ENCODE data around the gene NDUFS4. TPM values are rescaled to one million over a fixed set of nuclear protein-coding genes. Genes with fewer than 3 reads are reported as not detected.
"Not testable (repeated sequence)": the region's sequence is repeated elsewhere in the genome, so short reads cannot be mapped to it uniquely, and the experiment has no call there.

Gene NDUFS4
- total RNA-seq, 1 donor from 2014 or later = 129 TPM

DNA sequence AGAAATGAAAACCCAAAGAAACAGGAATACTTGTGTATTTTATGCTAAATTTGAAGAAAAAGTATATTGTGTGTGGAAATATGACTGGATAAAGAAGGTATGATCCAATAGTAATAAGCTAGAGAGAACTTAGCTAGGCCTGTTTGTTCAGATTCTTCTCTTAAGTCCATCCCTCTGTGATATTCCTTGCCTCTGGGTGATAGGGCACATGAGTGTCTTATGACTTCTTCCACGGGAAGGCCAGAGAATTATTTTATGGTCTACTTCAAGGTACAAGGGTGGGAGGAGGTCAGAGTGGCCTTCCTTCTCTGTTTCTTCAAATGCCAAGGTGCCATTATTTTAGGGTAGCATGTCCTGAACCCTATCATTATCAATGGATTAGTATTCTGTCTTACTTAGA, 113.7 kb downstream of the NDUFS4 start:
- H3K4me3 ChIP-seq (ENCODE audit: low read depth, low read length) = no peak overlapping the region
- no peak for DNase-seq (ENCODE audit: low read depth)
- TF ChIP-seq, protein P1, sequence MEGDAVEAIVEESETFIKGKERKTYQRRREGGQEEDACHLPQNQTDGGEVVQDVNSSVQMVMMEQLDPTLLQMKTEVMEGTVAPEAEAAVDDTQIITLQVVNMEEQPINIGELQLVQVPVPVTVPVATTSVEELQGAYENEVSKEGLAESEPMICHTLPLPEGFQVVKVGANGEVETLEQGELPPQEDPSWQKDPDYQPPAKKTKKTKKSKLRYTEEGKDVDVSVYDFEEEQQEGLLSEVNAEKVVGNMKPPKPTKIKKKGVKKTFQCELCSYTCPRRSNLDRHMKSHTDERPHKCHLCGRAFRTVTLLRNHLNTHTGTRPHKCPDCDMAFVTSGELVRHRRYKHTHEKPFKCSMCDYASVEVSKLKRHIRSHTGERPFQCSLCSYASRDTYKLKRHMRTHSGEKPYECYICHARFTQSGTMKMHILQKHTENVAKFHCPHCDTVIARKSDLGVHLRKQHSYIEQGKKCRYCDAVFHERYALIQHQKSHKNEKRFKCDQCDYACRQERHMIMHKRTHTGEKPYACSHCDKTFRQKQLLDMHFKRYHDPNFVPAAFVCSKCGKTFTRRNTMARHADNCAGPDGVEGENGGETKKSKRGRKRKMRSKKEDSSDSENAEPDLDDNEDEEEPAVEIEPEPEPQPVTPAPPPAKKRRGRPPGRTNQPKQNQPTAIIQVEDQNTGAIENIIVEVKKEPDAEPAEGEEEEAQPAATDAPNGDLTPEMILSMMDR (conservative IDR thresholded peaks at IDR 0.05; ENCODE audit: low read depth, low read length) = no peak

DNA sequence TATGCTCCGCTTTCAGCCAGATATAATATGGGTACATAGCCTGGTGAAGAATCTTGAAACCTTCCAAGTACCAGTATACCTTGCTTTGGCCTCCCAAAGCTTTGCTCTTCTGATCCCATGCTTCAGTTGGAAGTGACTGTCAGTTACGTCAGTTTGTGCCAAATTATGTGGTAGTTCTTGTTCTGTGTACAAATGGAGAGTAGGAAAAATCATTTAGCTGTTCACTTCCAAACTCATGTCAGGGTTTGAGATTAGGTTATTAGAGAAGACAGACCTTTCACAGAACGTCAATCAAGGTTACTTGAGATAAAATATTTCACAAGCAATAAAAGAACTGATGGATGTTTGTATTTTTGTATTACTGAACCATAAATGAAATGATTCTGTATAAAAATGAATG, 117.2 kb downstream of the NDUFS4 start:
- no peak for DNase-seq (ENCODE audit: low read depth)
- TF ChIP-seq, protein P1 (conservative IDR thresholded peaks at IDR 0.05; ENCODE audit: low read depth, low read length) = no peak
- no peak overlapping the region for H3K4me3 ChIP-seq (ENCODE audit: low read depth, low read length)

DNA sequence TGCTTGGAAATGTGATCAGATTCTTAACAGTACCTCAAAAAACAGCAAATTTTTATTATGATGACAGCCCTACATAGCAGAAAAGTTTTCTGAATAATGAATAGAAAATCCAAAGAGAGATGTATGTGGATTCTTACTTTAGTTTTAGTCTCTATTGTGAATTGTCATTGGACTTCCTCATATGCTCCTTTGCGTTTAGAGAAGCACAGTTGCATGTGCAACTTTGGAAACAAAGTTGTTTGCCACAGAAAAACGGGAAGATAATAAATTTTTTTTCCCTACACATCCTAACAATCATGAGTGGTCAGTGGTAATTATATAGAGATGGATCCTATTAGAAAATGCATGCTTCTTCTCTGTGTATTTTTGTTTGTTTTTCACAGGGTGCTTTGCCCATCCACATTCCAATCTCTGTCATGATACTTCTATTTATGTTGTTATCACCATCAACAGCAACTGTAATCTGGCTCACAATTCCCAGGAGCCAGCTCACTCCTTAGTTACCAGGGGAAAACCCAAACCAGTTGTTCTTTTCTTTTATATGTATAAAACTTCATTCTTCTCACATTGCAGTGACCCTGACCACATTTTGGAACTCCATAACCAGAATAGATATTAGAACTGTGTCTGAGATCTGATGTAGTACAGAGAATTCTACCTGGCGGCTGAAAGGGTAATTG, 118.7 kb downstream of the NDUFS4 start:
- TF ChIP-seq, protein P1 (conservative IDR thresholded peaks at IDR 0.05; ENCODE audit: low read depth, low read length) = no peak
- H3K4me3 ChIP-seq (ENCODE audit: low read depth, low read length) = no peak overlapping the region
- DNase-seq (ENCODE audit: low read depth) = no peak

DNA sequence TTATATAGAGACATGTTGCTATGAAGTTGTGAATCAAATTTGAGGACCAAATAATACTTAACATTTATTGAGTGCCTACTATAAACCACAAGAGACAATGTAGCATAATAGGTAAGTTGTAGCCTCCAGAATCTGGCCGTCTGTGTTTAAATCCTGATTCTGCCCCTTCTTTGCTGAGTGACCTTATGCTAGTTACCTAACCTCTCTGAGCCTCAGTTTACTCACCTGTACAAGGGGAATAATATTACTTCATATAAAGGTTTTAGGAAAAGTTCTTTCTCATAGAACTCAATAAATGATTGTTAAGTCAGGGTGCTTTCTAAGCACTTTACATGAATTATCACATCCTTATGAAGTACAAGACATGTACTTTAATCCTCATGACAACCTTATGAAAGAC, 120.6 kb downstream of the NDUFS4 start:
- no peak for DNase-seq (ENCODE audit: low read depth)
- H3K4me3 ChIP-seq (ENCODE audit: low read depth, low read length) = no peak overlapping the region
- TF ChIP-seq, protein P1 (conservative IDR thresholded peaks at IDR 0.05; ENCODE audit: low read depth, low read length) = no peak

DNA sequence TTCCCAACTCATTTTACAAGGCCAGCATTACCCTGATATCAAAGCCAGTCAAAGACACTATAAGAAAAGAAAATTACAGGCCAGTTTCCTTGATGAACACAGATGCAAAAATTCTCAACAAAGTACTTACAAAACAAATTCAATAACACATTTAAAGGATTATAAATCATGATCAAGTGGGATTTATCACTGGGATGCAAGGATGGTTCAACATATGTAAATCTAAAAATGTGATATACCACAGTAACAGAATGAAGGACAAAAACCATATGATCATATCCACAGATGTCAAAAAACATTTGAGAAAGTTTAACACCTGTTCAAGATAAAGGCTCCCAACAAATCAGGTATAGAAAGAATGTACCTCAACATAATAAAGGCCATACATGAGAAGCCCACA, 130.6 kb downstream of the NDUFS4 start:
- TF ChIP-seq, protein P1 (conservative IDR thresholded peaks at IDR 0.05; ENCODE audit: low read depth, low read length) = no peak
- H3K4me3 ChIP-seq (ENCODE audit: low read depth, low read length) = no peak overlapping the region
- DNase-seq (ENCODE audit: low read depth) = no peak

DNA sequence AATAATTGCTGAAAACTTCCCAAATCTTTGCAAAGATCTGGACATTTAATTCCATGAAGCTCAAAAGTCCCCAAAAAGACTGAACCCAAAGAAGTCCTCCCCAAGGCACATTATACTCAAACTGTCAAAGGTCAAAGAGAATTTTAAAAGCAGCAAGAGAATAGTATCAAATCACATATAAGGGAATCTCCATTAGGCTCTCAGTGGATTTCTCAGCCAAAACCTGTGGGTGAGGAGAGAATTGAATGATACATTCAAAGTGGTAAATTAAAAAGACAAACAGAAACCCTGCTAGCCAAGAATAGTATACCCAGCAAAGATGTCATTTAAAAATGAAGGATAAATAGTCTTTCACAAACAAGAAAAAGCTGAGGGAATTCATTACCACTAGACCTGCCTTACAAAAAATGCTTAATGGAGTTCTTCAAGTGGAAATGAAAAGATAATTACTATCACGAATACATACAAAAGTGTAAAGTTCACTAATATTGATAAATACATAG, 134.1 kb downstream of the NDUFS4 start:
- no peak for DNase-seq (ENCODE audit: low read depth)
- no peak overlapping the region for H3K4me3 ChIP-seq (ENCODE audit: low read depth, low read length)
- TF ChIP-seq, protein P1 (conservative IDR thresholded peaks at IDR 0.05; ENCODE audit: low read depth, low read length) = no peak

DNA sequence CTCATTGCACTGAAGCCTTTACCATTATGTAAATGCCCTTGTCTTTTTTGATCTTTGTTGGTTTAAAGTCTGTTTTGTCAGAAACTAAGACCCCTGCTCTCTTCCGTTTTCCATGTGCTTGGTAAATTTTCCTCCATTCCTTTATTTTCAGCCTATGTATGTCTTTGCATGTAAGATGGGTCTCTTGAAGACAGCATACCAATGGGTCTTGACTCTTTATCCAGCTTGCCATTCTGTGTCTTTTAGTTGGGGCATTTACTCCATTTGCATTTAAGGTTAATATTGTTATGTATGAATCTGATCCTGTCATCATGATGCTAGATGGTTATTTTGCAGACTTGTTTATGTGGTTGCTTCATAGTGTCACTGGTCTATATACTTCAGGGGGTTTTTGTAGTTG, 150.0 kb downstream of the NDUFS4 start:
- DNase-seq (ENCODE audit: low read depth); H3K4me3 ChIP-seq (ENCODE audit: low read depth, low read length): not testable (repeated sequence)

All from epithelial cell of proximal tubule (primary cell).